ENCODE data around the gene XIAP.
"Not testable (repeated sequence)": the region's sequence is repeated elsewhere in the genome, so short reads cannot be mapped to it uniquely, and the experiment has no call there.

The XIAP gene

DNA sequence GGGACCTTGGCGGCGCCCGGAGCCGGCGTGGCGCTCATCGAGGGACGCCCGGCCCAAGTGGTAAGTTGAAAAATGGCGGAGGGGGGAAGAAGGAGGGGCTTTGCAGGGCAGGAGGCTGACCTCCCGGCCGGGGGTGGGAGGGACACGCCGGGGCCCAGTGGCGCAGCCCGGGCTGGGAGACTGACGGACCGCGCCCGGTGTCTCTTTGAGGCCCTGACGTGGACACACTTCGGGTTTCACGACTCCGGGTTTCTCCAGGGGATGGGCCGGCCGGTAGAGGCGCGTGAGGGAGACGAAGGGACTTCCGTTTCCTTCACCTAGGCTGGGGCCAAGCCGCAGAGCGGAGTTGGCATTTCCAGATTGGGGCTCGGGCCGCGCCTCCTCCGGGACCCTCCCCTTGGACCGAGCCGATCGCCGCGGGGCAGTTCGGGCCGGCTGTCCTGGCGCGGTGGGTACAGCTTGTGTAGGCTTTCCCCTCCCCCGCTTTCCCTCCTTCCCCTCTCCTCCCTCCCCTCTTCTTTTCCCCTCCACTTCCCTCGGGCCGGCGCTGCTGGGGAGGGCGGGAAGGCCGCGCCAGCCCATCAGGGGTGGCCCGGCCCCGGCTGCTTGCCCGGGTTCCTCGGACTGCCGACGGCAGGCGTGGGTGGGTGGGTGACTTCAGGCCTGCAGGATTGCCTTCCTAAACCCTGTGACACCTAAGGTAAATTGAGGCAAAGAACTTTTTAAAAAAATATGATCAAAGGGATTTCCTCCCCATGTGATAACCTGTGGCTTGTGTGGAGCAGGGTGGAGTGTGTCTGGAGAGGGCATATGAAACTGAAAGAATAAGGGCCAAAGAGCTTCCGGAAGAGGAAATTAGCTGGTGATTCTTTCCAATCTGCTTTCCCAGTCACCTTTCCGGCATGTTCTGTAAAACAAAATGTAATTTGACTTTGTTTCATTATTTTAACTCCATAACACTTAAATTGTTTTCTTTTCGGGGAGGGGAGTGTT is at the start of gene XIAP:
Gene XIAP (plus strand): TSS at position 208 of the 993 bp plus-strand sequence. CDS start 25,610 bp downstream, outside the sequence.
- Histone ChIP-seq H3K36me3 (ENCODE audit: control insufficient read depth in 1 of 2, insufficient read depth in 2 of 2, low read length in 2 of 2) (no peaks in the 10 kb centered on the region), H3K27me3 (ENCODE audit: low read depth, low read length) (no peaks in the 10 kb centered on the region), H3K27ac (ENCODE audit: low read length) (peak within 1 kb of the TSS; percentile 96), H3K4me3 (ENCODE audit: low read depth in 1 of 2, low read length in 2 of 2) (peak within 1 kb of the TSS; percentile 72 to 79), H3K9me3 (ENCODE audit: control insufficient read depth in 1 of 2, low read length in 2 of 2) (no peaks in the 10 kb centered on the region), H3K4me1 (ENCODE audit: control insufficient read depth in 1 of 2, insufficient read depth in 2 of 2, low read length in 2 of 2) (no peaks in the 10 kb centered on the region)

DNA sequence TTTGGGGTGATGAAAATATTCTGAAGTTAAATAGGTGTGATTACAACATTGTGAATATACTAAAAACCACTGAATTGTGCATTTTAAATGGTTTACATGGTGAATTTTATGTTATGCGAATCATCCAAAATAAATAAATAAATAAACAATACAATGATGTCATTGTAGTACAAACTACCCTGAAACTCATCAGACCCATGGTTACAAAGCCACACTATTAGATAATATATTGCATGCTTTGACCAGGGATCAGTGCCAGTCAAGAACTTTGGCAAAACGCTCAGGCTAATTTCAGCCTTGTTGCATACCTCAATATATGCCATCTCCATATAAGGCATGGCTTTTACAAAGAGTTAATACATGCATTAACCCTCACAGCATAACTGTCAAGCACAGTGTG is 45.5 kb upstream of the XIAP start:
- no peaks in the 10 kb centered on the region for H3K9me3 ChIP-seq (ENCODE audit: control insufficient read depth in 1 of 2, low read length in 2 of 2)
- H3K27ac ChIP-seq (ENCODE audit: low read length): no peak overlapping the region
- no peak overlapping the region for H3K4me3 ChIP-seq (ENCODE audit: low read depth in 1 of 2, low read length in 2 of 2)
- H3K4me1 ChIP-seq (ENCODE audit: control insufficient read depth in 1 of 2, insufficient read depth in 2 of 2, low read length in 2 of 2): no peaks in the 10 kb centered on the region
- H3K27me3 ChIP-seq (ENCODE audit: low read depth, low read length): no peaks in the 10 kb centered on the region
- no peaks in the 10 kb centered on the region for H3K36me3 ChIP-seq (ENCODE audit: control insufficient read depth in 1 of 2, insufficient read depth in 2 of 2, low read length in 2 of 2)

DNA sequence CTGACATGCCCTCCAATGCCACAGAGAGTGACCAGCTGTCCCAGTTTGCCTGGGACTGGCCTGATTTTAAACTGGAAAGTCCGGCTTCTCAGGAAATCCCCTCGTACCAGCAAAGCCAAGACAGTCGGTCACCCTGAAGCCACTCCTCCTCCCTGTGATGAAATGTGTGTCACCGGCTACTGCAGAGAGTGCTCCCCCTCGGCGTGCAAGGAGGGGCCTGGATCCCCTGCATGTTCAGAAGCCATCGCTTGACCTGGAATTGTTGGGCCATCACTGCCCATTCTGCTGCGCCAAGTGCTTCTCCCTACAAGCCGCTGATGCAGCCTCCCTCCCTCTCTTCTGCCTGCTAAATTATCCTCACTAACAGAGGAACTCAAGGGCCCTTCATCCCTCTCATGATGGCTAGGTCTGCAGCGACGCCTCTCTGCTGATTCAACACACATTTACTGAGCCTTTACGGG is 44.9 kb upstream of the XIAP start:
- H3K27ac ChIP-seq (ENCODE audit: low read length); H3K36me3 ChIP-seq (ENCODE audit: control insufficient read depth in 1 of 2, insufficient read depth in 2 of 2, low read length in 2 of 2); H3K9me3 ChIP-seq (ENCODE audit: control insufficient read depth in 1 of 2, low read length in 2 of 2); H3K4me1 ChIP-seq (ENCODE audit: control insufficient read depth in 1 of 2, insufficient read depth in 2 of 2, low read length in 2 of 2); H3K4me3 ChIP-seq (ENCODE audit: low read depth in 1 of 2, low read length in 2 of 2); H3K27me3 ChIP-seq (ENCODE audit: low read depth, low read length): not testable (repeated sequence)

DNA sequence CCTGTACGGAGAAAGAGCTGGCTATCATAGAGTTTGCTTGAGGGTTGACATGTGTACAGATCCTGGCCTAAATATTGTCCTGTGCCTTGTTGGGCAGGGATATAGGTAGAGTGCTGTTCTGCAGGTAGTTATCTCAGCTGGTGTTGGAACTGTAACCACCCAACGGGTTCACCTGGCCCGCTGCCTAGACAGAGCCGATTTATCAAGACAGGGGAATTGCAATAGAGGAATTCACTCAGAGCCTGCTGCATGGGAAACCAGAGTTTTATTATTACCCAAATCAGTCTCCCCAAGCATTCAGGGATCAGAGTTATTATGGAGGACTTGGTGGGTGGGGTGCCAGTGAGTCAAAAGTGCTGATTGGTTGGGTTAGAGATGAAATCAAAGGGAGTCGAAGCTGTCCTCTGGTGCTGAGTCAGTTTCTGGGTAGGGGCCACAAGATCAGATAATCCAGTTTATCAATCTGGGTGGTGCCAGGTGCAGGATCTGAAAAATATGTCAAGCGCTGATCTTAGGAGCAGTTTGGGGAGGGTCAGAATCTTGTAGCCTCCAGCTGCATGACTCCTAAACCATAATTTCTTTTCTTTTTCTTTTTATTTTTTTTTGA is 42.5 kb upstream of the XIAP start:
- no peaks in the 10 kb centered on the region for H3K27me3 ChIP-seq (ENCODE audit: low read depth, low read length)
- no peak overlapping the region for H3K27ac ChIP-seq (ENCODE audit: low read length)
- H3K4me3 ChIP-seq (ENCODE audit: low read depth in 1 of 2, low read length in 2 of 2): no peak overlapping the region
- no peaks in the 10 kb centered on the region for H3K36me3 ChIP-seq (ENCODE audit: control insufficient read depth in 1 of 2, insufficient read depth in 2 of 2, low read length in 2 of 2)
- no peaks in the 10 kb centered on the region for H3K9me3 ChIP-seq (ENCODE audit: control insufficient read depth in 1 of 2, low read length in 2 of 2)
- no peaks in the 10 kb centered on the region for H3K4me1 ChIP-seq (ENCODE audit: control insufficient read depth in 1 of 2, insufficient read depth in 2 of 2, low read length in 2 of 2)

DNA sequence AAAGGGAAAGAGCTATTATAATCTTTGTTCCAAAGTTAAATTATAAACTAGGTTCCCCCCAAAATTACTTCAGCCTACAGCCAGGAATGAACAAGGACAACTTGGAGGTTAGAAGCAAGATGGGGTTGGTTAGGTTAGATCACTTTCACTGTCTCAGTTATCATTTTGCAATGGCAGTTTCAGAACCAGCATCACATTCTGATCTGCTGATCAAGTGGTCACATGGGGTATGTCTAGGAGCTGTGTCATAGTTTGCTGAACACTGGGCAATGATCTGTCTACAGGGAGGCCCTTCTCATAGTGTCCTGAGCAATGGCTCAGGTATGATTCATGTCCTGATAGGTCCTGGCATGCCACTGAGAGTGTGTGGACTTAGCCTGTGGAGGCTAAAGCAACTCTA is 41.6 kb upstream of the XIAP start:
- Histone ChIP-seq H3K4me3 (ENCODE audit: low read depth in 1 of 2, low read length in 2 of 2) (no peak overlapping the region), H3K9me3 (ENCODE audit: control insufficient read depth in 1 of 2, low read length in 2 of 2) (no peaks in the 10 kb centered on the region), H3K27ac (ENCODE audit: low read length) (no peak overlapping the region), H3K4me1 (ENCODE audit: control insufficient read depth in 1 of 2, insufficient read depth in 2 of 2, low read length in 2 of 2) (no peaks in the 10 kb centered on the region), H3K36me3 (ENCODE audit: control insufficient read depth in 1 of 2, insufficient read depth in 2 of 2, low read length in 2 of 2) (no peaks in the 10 kb centered on the region), H3K27me3 (ENCODE audit: low read depth, low read length) (no peaks in the 10 kb centered on the region)

DNA sequence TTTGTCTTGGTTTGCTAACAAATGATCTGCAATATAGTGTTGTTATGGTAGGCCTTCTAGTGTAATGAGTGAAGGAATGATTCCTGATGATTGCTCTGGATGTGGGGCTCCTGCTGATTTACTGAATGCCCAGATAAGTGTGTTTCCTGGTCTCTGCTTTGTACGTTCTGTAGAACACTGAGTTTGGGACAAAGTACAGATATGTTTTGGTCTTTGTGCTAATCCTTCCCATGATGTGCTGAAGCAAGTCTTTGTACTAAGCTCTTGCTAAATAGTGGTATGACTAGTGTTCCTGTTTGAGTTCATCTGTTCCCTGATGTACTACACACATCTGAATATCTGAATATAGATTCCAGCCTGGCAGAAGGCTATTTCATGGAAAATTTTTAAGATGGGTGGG is 36.9 kb upstream of the XIAP start:
- no peak overlapping the region for H3K4me3 ChIP-seq (ENCODE audit: low read depth in 1 of 2, low read length in 2 of 2)
- H3K27ac ChIP-seq (ENCODE audit: low read length): no peak overlapping the region
- no peaks in the 10 kb centered on the region for H3K4me1 ChIP-seq (ENCODE audit: control insufficient read depth in 1 of 2, insufficient read depth in 2 of 2, low read length in 2 of 2)
- no peaks in the 10 kb centered on the region for H3K36me3 ChIP-seq (ENCODE audit: control insufficient read depth in 1 of 2, insufficient read depth in 2 of 2, low read length in 2 of 2)
- no peaks in the 10 kb centered on the region for H3K27me3 ChIP-seq (ENCODE audit: low read depth, low read length)
- no peaks in the 10 kb centered on the region for H3K9me3 ChIP-seq (ENCODE audit: control insufficient read depth in 1 of 2, low read length in 2 of 2)

DNA sequence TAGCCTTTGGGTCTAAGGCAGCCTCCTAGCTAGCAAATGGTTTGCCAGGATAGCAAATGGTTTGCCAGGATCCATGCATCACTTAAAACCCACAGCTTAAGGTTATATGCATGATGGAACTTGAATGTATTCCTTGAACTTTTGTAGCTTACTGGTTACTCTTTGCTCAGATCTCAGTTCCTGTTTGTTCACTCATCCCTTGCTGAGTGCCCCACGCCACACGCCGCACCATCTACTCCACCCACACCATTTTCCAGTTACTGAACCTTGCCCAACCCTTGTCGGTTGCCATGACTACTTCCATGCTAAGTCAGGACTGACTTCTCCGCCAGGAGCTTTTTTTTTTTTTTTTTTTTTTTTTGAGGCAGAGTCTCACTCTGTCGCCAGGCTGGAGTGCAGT is 29.5 kb upstream of the XIAP start:
- H3K27me3 ChIP-seq (ENCODE audit: low read depth, low read length): no peaks in the 10 kb centered on the region
- no peak overlapping the region for H3K27ac ChIP-seq (ENCODE audit: low read length)

DNA sequence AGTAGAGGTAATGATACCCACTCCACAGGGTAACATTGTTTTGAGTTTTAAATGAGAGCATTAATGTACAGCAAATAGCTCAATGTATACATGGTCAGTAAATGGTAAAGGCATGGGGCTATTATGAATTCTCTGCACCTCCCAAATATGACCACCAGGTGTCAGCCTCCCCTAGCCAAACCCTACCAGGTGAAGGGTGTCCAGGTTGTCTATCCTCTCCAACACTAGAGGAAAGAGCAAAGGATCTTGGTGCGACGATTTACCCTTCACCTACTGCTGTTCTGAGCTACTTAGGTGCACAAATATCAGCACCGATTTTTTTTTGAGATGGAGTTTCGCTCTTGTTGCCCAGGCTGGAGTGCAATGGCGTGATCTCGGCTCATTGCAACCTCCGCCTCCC is 26.5 kb upstream of the XIAP start:
- H3K36me3 ChIP-seq (ENCODE audit: control insufficient read depth in 1 of 2, insufficient read depth in 2 of 2, low read length in 2 of 2): no peaks in the 10 kb centered on the region
- H3K27ac ChIP-seq (ENCODE audit: low read length): no peak overlapping the region
- no peak overlapping the region for H3K4me3 ChIP-seq (ENCODE audit: low read depth in 1 of 2, low read length in 2 of 2)
- no peaks in the 10 kb centered on the region for H3K4me1 ChIP-seq (ENCODE audit: control insufficient read depth in 1 of 2, insufficient read depth in 2 of 2, low read length in 2 of 2)
- no peaks in the 10 kb centered on the region for H3K9me3 ChIP-seq (ENCODE audit: control insufficient read depth in 1 of 2, low read length in 2 of 2)
- H3K27me3 ChIP-seq (ENCODE audit: low read depth, low read length): no peaks in the 10 kb centered on the region

More for the DNA sequence above, 29.5 kb upstream of the XIAP start:
- H3K36me3 ChIP-seq (ENCODE audit: control insufficient read depth in 1 of 2, insufficient read depth in 2 of 2, low read length in 2 of 2): no peaks in the 10 kb centered on the region
- no peaks in the 10 kb centered on the region for H3K4me1 ChIP-seq (ENCODE audit: control insufficient read depth in 1 of 2, insufficient read depth in 2 of 2, low read length in 2 of 2)
- H3K4me3 ChIP-seq (ENCODE audit: low read depth in 1 of 2, low read length in 2 of 2): no peak overlapping the region
- no peaks in the 10 kb centered on the region for H3K9me3 ChIP-seq (ENCODE audit: control insufficient read depth in 1 of 2, low read length in 2 of 2)

DNA sequence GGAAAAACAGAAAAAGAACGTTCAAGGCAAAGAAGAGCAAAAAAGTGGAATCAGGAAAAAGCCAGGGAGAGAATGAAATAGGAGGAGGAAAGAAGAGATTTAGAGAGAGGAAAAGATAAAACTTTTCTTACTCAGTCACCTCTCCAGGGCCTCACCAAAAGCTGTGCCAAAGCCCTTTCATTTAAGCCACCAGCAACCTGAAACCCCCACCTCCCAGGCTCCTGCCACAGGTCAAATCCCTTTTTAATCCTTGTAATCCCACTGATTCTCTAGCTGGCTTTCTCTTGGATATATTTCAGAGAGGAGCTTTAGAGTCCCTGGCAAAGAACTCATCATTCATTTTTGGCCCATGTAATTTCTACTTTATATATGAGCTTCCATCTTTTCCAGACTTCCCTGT is 25.7 kb upstream of the XIAP start:
- no peak overlapping the region for H3K27ac ChIP-seq (ENCODE audit: low read length)
- H3K4me3 ChIP-seq (ENCODE audit: low read depth in 1 of 2, low read length in 2 of 2): no peak overlapping the region
- H3K27me3 ChIP-seq (ENCODE audit: low read depth, low read length): no peaks in the 10 kb centered on the region
- no peaks in the 10 kb centered on the region for H3K36me3 ChIP-seq (ENCODE audit: control insufficient read depth in 1 of 2, insufficient read depth in 2 of 2, low read length in 2 of 2)
- H3K9me3 ChIP-seq (ENCODE audit: control insufficient read depth in 1 of 2, low read length in 2 of 2): no peaks in the 10 kb centered on the region
- H3K4me1 ChIP-seq (ENCODE audit: control insufficient read depth in 1 of 2, insufficient read depth in 2 of 2, low read length in 2 of 2): no peaks in the 10 kb centered on the region

DNA sequence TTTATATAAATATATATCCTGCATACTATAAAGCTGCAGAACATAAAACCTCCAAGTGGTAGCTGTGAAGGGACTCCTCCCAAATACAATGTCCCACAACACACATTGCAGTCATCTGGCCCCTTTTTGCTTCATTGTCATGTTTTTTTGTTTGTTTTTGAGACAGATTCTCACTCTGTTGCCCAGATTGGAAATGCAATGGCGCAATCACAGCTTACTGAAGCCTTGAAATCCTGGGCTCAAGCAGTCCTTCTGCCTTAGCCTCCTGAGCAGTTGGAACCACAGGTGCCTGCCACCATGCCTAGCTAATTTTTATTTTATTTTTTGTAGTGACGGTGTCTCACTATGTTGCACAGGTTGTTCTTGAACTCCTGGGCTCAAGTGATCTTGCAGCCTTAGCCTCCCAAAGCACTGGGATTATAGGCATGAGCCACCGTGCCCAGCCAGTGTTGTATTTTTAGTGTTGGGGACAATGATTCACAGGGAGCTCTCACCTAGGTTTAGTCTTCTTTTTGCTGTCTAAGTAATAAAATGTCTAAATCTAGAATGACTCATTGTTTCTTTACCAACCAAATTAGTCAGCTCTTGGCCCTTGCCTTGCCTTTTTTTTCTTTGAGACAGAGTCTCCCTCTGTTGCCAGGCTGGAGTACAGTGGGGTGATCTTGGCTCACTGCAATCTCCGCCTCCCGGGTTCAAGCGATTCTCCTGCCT is 24.0 kb upstream of the XIAP start:
- H3K27ac ChIP-seq (ENCODE audit: low read length): no peak overlapping the region
- H3K27me3 ChIP-seq (ENCODE audit: low read depth, low read length): no peaks in the 10 kb centered on the region
- no peaks in the 10 kb centered on the region for H3K36me3 ChIP-seq (ENCODE audit: control insufficient read depth in 1 of 2, insufficient read depth in 2 of 2, low read length in 2 of 2)
- H3K4me3 ChIP-seq (ENCODE audit: low read depth in 1 of 2, low read length in 2 of 2): no peak overlapping the region
- H3K9me3 ChIP-seq (ENCODE audit: control insufficient read depth in 1 of 2, low read length in 2 of 2): no peaks in the 10 kb centered on the region
- H3K4me1 ChIP-seq (ENCODE audit: control insufficient read depth in 1 of 2, insufficient read depth in 2 of 2, low read length in 2 of 2): no peaks in the 10 kb centered on the region

DNA sequence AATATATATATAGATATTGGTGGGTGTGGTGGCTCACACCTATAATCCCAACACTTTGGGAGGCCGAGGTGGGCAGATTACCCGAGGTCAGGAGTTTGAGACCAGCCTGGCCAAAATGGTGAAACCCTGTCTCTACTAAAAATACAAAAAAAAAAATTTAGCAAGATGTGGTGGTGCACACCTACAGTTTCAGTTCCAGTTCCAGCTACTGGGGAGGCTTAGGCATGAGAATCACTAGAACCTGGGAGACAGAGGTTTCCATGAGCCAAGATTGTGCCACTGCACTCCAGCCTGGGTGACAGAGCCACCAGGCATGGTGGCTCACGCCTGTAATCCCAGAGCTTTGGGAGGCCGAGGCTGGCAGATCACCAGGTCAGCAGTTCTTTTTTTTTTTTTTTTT is 14.7 kb upstream of the XIAP start:
- H3K27ac ChIP-seq (ENCODE audit: low read length); H3K36me3 ChIP-seq (ENCODE audit: control insufficient read depth in 1 of 2, insufficient read depth in 2 of 2, low read length in 2 of 2); H3K27me3 ChIP-seq (ENCODE audit: low read depth, low read length); H3K9me3 ChIP-seq (ENCODE audit: control insufficient read depth in 1 of 2, low read length in 2 of 2); H3K4me1 ChIP-seq (ENCODE audit: control insufficient read depth in 1 of 2, insufficient read depth in 2 of 2, low read length in 2 of 2); H3K4me3 ChIP-seq (ENCODE audit: low read depth in 1 of 2, low read length in 2 of 2): not testable (repeated sequence)

Measured in muscle layer of duodenum (tissue), 2 donors.